Stimulated activated naive CD8-positive, alpha-beta T cell treated with anti-CD3 and anti-CD28 coated beads, Interleukin-15, amount 100 ng/mL, for 72 hours (primary cell): Measurements from ENCODE around the gene RAB39A.
"Not testable (repeated sequence)": the region's sequence is repeated elsewhere in the genome, so short reads cannot be mapped to it uniquely, and the experiment has no call there.

Source experiments
- ATAC-seq: fragments of 150-1000 bp; cut with Tn5 transposase; 2 replicates; pipeline ENCODE4 v1.10.0; 2021; ENCODE audit warnings: mild to moderate bottlenecking, moderate library complexity
- DNase-seq, 2 donors: peaks; one replicate each; pipeline ENCODE4 v3.0.0; 2021 to 2022
- H3K27ac Mint-ChIP-seq, 2 donors: one replicate each; pipeline ENCODE4 v1.8.0; 2022; ENCODE audit warnings: mild to moderate bottlenecking in 2 of 2, mixed read lengths in 2 of 2, moderate library complexity in 2 of 2
- H3K27me3 Mint-ChIP-seq: one replicate; pipeline ENCODE4 v1.8.0; 2022; ENCODE audit warnings: mixed read lengths
- H3K4me1 Mint-ChIP-seq: one replicate; pipeline ENCODE4 v1.8.0; 2022; ENCODE audit warnings: mild to moderate bottlenecking, mixed read lengths
- H3K4me3 Mint-ChIP-seq, 2 donors: one replicate each; pipeline ENCODE4 v1.8.0; 2022; ENCODE audit warnings: mild to moderate bottlenecking in 2 of 2, mixed read lengths in 2 of 2, moderate library complexity in 1 of 2
- H3K9me3 Mint-ChIP-seq, 2 donors: one replicate each; pipeline ENCODE4 v1.8.0; 2022; ENCODE audit warnings: mixed read lengths in 2 of 2

The RAB39A gene

DNA sequence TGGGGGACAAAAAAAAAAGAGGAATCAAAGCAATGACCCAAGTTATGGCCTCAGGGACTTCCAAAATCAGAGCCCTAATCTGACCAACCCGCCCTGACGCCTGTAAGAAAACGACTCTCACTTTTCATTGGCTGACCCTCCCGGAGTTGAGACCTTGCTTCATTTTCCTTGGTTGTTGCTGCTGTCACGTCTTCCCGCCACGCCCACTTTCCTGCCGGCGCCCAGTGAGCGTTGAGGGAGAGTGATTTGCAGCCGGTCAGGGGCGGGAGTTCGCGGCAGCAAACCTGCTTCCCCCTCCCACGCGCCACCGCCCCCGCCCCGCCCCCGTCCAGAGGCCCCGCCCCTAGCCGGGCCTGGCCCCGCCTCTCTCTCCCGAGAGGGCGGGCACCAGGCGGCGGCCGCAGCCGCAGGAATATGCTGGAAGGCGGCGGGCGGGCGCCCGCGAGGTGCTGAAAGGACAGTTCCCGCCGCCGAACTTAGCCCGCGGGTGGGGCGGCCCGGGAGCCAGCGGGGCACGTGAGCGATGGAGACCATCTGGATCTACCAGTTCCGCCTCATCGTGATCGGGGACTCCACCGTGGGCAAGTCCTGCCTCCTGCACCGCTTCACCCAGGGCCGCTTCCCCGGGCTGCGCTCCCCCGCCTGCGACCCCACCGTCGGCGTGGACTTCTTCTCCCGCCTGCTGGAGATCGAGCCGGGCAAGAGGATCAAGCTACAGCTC, at the start of gene RAB39A:
TSS of gene RAB39A (plus strand) at position 403 of the 721 bp plus-strand sequence. CDS start at position 524, 121 bp downstream.
- DNase-seq (peak; percentile 65 to 87), ATAC-seq (peak; percentile 91)
- Mint-ChIP-seq H3K9me3 (peaks cover 0 to 4% of the 10 kb centered on the region in 2 donors), H3K4me1 (peaks cover 17% of the 10 kb centered on the region), H3K27ac (no peak within 1 kb of the TSS), H3K27me3 (peaks cover 78% of the 10 kb centered on the region), H3K4me3 (peak within 1 kb of the TSS; percentile 80 to 88)

DNA sequence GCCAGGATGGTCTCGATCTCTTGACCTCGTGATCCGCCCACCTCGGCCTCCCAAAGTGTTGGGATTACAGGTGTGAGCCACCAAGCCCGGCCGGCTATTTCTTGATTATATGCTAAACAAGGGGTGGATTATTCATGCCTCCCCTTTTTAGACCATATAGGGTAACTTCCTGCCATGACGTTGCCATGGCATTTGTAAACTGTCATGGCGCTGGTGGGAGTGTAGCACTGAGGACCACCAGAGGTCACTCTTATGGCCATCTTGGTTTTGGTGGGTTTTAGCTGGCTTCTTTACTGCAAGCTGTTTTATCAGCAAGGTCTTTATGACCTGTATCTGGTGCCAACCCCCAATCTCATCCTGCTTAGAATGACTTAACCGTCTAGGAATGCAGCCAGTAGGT, 46.8 kb upstream of the RAB39A start:
- not testable (repeated sequence) for H3K27me3 Mint-ChIP-seq, H3K9me3 Mint-ChIP-seq, ATAC-seq, DNase-seq, H3K4me1 Mint-ChIP-seq, H3K4me3 Mint-ChIP-seq, H3K27ac Mint-ChIP-seq

- no peak for DNase-seq
- H3K9me3 Mint-ChIP-seq = no peaks in the 10 kb centered on the region
- H3K27me3 Mint-ChIP-seq = no peaks in the 10 kb centered on the region
- H3K4me3 Mint-ChIP-seq = no peak overlapping the region
- H3K4me1 Mint-ChIP-seq = no peaks in the 10 kb centered on the region
- no peak for ATAC-seq
- no peak overlapping the region for H3K27ac Mint-ChIP-seq
Observed at GRCh38 chr11:107882095-107882820, 46.0 kb upstream of the RAB39A start.

- no peak overlapping the region for H3K27ac Mint-ChIP-seq
- DNase-seq (no peak), ATAC-seq (peak; percentile 72)
- H3K9me3 Mint-ChIP-seq = no peaks in the 10 kb centered on the region
- no peaks in the 10 kb centered on the region for H3K4me1 Mint-ChIP-seq
- peaks cover 29% of the 10 kb centered on the region for H3K27me3 Mint-ChIP-seq
- no peak overlapping the region for H3K4me3 Mint-ChIP-seq
Observed at GRCh38 chr11:107898270-107898669, 30.0 kb upstream of the RAB39A start.

- no peaks in the 10 kb centered on the region for H3K4me1 Mint-ChIP-seq
- no peak for DNase-seq
- no peak overlapping the region for H3K27ac Mint-ChIP-seq
- no peaks in the 10 kb centered on the region for H3K9me3 Mint-ChIP-seq
- H3K4me3 Mint-ChIP-seq = no peak overlapping the region
- ATAC-seq = no peak
- peaks cover 18% of the 10 kb centered on the region for H3K27me3 Mint-ChIP-seq
Observed at GRCh38 chr11:107908211-107908610, 20.0 kb upstream of the RAB39A start.

GRCh38 chr11:107912415-107912814, 15.8 kb upstream of the RAB39A start:
- H3K4me1 Mint-ChIP-seq, ATAC-seq, H3K9me3 Mint-ChIP-seq, H3K4me3 Mint-ChIP-seq, DNase-seq, H3K27ac Mint-ChIP-seq: not testable (repeated sequence)
- H3K27me3 Mint-ChIP-seq = peaks cover 18% of the 10 kb centered on the region

- no peak overlapping the region for H3K27ac Mint-ChIP-seq
- H3K9me3 Mint-ChIP-seq = no peaks in the 10 kb centered on the region
- H3K4me3 Mint-ChIP-seq = no peak overlapping the region
- no peaks in the 10 kb centered on the region for H3K4me1 Mint-ChIP-seq
- ATAC-seq (no peak), DNase-seq (no peak)
- H3K27me3 Mint-ChIP-seq = no peaks in the 10 kb centered on the region
Observed at GRCh38 chr11:107915229-107915628, 13.0 kb upstream of the RAB39A start.

- H3K4me3 Mint-ChIP-seq = no peak overlapping the region
- DNase-seq = peak; percentile 8 to 17
- H3K27me3 Mint-ChIP-seq = no peaks in the 10 kb centered on the region
- no peak overlapping the region for H3K27ac Mint-ChIP-seq
- ATAC-seq = peak; percentile 52
- no peaks in the 10 kb centered on the region for H3K4me1 Mint-ChIP-seq
- no peaks in the 10 kb centered on the region for H3K9me3 Mint-ChIP-seq
Observed at GRCh38 chr11:107916671-107917241, 11.5 kb upstream of the RAB39A start.

DNA sequence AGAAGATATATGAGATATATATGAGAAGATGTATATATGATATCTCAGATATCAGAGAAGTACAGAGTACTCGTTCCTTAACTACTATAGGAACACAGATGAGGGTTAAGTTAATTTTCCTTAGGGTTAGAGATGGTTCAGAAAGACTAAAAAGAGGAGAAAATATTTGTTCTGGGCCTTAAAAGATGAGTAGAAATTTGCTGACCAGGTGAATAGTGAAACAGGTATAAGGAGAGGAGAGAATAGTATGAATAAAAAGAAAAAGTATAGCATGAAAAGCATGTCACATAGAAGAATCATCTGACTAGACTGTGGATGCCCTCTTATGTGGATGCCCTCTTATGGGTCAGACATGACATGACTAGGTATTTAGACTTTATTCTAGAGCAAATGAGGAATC, 6.3 kb upstream of the RAB39A start:
- H3K27me3 Mint-ChIP-seq = peaks cover 43% of the 10 kb centered on the region

DNA sequence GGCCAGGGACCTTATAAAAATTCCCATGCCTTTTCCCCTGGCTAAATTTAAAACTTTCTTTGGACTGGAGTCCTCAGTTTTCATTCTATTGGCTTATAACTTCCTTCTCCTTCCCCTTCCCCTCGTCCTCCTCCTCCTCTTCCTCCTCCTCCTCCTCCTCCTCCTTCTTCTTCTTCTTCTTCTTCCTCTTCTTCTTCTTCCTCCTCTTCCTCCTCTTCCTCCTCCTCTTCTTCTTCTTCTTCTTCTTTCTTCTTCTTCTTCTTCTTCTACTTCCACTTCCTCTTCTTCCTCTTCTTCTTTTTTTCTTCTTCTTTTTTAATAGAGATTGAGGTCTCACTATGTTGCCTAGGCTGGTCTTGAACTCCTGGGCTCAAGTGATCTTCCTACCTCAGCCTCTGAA, 4.7 kb upstream of the RAB39A start:
- not testable (repeated sequence) for ATAC-seq, H3K9me3 Mint-ChIP-seq, H3K27ac Mint-ChIP-seq, H3K4me3 Mint-ChIP-seq, DNase-seq, H3K4me1 Mint-ChIP-seq
- H3K27me3 Mint-ChIP-seq = peaks cover 58% of the 10 kb centered on the region

More for the DNA sequence above, 6.3 kb upstream of the RAB39A start:
- Mint-ChIP-seq H3K27ac (no peak overlapping the region), H3K4me1 (no peaks in the 10 kb centered on the region), H3K9me3 (peaks cover 0 to 4% of the 10 kb centered on the region in 2 donors), H3K4me3 (no peak overlapping the region)
- ATAC-seq (no peak), DNase-seq (no peak)

DNA sequence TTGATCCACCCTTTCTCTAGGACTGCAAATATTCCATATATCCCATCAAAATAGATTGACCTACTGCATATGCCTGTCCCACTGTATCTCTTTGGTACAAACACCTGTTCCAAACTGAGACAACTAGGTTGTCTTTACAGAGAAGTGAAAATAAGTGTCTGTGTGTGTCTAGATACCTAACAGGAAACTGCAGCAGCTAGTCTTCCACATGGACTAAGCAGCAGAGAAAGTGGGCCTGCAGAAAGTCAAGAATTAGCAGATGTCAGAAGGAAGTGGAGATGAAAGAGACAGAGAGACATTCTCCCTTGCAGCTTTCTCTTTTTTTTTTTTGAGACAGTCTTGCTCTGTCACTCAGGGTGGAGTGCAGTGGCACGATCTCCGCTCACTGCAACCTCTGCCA, 3.9 kb upstream of the RAB39A start:
- Mint-ChIP-seq H3K9me3 (peaks cover 0 to 4% of the 10 kb centered on the region in 2 donors), H3K4me3 (no peak overlapping the region), H3K4me1 (peaks cover 16% of the 10 kb centered on the region), H3K27me3 (peaks cover 66% of the 10 kb centered on the region), H3K27ac (no peak overlapping the region)
- no peak for ATAC-seq
- DNase-seq = no peak

GRCh38 chr11:107927559-107927958, 689 bp upstream of the RAB39A start:
- Mint-ChIP-seq H3K27me3 (peaks cover 80% of the 10 kb centered on the region), H3K4me3 (peak overlapping the region; percentile 80 to 88), H3K27ac (no peak overlapping the region), H3K9me3 (peaks cover 0 to 4% of the 10 kb centered on the region in 2 donors), H3K4me1 (peaks cover 17% of the 10 kb centered on the region)
- DNase-seq = no peak
- no peak for ATAC-seq

DNA sequence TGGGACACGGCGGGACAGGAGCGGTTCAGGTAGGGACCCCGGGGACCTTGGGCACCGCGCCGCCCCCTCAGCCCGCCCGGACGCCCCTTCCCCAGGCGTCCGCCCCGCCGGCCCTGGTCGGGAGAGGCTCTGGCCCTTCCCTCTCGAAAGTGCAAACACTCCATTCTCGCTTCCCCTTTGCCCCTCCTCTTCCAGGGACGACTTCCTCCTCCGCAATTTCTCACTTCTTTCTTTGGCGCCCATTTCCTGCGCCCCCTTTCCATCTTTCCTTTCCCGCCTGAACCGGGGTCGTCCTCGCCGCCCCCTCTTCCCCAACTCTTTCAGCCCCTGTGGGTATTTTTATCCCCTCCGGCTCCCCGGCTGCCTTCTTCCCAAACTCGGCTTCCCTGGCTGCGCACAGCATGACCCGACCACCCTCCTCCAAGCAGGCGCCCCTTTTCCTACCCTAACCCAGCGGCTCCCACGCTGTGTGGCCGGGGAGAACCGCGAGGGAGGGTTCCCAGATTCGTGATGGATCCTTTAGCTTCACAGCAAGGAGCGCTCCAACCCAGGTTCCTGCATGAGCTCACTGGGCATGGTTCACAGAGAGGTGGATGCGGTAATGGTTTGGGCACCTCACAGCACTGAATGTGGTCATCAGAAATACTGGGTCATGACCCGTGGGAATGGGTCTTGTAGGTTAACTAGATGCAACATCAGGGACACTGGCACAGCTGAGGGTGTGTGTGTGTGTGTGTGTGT, 689 bp downstream of the RAB39A start:
- peaks cover 17% of the 10 kb centered on the region for H3K4me1 Mint-ChIP-seq
- no peak overlapping the region for H3K27ac Mint-ChIP-seq
- peaks cover 0 to 4% of the 10 kb centered on the region in 2 donors for H3K9me3 Mint-ChIP-seq
- DNase-seq (peak; percentile 3 to 10), ATAC-seq (peak; percentile 22)
- H3K4me3 Mint-ChIP-seq = peak overlapping the region; percentile 80 to 88
- H3K27me3 Mint-ChIP-seq = peaks cover 71% of the 10 kb centered on the region

DNA sequence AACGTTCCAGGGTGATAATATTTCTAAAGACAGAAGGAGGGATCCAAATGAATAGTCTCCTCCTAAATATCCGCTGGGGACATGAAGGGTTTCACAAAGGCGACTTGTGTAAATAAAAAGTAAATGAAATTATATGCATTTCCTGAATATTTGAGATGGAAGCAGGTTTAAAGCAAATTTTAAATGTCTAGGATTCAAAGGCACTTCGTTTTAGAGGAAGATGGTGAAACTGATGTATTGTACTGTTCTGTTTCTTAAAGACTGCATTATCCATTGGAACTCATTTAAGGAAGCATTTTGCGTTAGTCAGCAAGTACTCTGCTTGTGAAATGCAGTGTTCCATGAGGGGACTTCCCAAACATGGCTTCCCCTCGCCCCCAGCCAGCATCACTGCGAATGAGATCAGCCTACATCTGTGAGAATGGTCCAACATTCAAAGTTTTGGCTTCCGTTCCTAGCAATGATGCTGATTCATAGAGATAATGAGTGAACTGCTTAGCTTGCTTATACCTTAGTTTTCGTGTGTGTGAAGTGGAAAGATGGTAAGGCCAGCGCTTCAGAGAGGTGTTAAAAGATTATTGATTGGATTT, 1.5 kb downstream of the RAB39A start:
- Mint-ChIP-seq H3K9me3 (peaks cover 0 to 4% of the 10 kb centered on the region in 2 donors), H3K4me3 (no peak overlapping the region), H3K27me3 (peaks cover 65% of the 10 kb centered on the region), H3K4me1 (peaks cover 17% of the 10 kb centered on the region), H3K27ac (no peak overlapping the region)
- ATAC-seq (no peak), DNase-seq (no peak)

DNA sequence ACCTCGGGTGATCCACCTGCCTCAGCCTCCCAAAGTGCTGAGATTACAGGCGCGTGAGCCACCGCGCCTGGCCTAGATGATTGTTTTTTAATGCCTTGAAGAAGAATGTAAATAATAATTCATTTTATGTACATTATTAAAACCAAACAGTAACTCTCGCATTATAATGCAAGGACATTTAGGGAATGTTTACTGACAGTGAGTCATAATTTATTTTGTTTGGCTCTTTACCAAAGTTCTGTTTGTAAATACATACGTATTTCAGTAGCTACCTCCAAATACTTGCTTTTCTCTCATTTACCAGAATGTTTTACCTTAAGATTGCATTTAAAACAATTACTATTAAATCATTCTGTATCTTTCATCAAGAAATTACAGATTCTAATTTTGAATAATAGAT, 3.0 kb downstream of the RAB39A start:
- Mint-ChIP-seq H3K4me1 (peaks cover 17% of the 10 kb centered on the region), H3K27me3 (peaks cover 57% of the 10 kb centered on the region), H3K9me3 (no peaks in the 10 kb centered on the region), H3K4me3 (no peak overlapping the region), H3K27ac (no peak overlapping the region)
- DNase-seq (no peak), ATAC-seq (no peak)
